SKM-1 treated with dmso at 0.1 percent for 144 hours (cell line): ENCODE results near the gene EIF2S1.
"Not testable (repeated sequence)": the region's sequence is repeated elsewhere in the genome, so short reads cannot be mapped to it uniquely, and the experiment has no call there.

Experiments used
- DNase-seq: peaks from one replicate; lab custom pipeline; 2025; ENCODE audit not compliant: unreplicated experiment; lab: John Stamatoyannopoulos, UW

Gene EIF2S1

DNA sequence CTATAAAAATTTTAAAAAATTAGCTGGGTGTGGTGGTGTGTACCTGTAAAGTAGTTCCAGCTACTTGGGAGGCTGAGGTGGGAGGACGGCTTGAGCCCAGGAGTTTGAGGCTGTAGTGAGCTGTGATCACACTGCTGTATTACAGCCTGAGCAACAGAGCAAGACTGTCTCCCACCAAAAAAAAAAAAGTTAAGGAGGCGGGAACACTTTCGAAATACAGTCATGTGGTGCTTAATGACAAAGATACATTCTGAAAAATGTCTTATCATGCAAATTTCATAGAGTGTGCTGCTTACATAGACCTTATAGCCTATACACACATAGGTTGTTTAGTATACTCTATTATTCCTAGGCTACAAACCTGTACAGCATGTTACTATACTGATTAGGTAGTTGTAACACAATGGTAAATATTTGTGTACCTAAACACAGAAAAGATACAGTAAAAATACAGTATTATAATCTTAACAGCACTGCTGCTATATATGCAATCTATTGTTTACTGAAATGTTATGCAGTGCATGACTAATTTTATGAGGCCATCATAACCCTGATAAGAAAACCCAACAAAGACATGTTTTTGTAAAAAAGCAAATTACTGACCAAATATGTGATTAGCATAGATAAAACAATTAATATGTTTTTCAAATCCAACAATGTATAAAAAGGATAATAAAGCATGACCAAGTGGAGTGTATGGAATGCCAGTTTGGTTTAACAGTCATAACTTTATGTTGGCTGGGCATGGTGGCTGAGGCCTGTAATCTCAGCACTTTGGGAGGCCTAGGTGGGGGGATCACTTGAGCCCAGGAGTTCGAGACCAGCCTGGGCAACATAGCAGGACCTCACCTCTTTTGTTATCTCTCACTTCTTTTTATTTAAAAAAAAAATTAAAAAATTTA lies 11.4 kb downstream of the EIF2S1 start:
- DNase-seq, result no peak

DNA sequence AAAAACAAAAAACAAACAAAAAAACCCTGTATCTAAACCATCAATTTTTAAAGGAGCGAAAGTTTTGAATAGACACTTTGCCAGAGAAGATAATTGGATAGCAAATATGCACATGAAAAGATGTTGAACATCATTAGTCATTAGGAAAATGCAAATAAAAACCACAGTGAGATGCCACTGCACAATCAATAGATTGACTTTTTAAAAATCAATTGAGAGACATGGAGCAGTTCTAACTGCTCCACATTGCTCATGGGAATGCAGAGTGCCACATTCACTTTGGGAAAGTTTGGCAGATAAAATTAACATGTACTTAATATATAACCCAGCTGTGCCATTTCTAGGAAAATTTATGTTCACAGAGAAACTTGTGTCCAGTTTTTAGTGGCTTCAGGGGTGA lies 12.7 kb downstream of the EIF2S1 start:
- DNase-seq, result no peak

DNA sequence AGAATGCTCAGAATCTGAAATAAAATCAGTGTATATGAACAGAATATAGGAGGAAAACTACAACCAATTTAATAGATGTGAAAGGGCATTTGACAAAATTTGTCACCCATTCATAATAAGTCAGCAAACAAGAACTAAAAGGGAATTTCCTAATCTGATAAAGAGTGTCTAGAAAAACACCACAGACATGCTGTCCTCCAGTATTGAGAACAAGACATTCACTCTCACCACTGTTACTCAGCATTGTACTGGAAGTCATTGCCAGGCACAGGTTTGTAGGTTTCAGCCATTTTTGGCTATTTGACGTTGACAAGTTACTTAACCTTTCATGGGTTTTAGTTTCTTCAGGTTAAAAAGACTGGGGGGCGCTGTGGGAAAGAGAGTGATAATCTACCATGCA lies 13.2 kb downstream of the EIF2S1 start:
- no peak for DNase-seq

DNA sequence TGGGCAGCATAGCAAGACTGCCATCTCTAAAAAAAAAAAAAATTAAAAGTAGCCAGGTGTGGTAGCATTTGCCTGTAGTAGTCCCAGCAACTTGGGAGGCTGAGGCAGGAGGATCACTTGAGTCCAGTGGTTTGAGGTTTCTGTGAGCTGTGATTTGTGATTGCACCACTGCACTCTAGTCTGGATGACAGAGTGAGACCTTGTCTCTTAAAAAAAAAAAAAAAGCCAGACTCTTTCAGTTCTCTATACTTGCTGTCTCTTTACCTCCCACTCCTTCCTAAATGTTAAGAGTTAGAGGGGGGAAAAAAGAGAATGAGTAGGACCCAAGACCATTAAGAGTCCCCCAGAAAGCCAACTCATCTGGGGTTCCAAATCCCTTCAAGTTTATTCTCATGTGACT lies 17.8 kb downstream of the EIF2S1 start:
- no peak for DNase-seq

DNA sequence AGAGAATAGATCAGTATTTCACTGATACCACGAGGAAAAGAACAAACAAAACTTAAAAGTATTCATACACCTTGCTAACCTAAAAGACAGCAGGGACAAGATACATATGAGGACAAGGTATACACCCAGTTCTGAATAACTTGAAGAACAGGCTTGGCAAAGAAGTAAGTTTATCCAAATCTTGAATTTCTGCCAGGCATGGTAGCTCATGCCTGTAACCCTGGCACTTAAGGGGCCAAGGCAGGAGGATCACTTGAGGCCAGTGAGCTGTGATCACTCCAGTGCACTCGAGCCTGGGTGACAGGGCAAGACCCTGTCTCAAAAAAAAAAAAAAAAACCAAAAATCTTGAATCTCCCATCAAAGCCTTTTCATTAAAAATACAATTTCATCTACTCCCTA lies 25.0 kb downstream of the EIF2S1 start:
- DNase-seq, result no peak

DNA sequence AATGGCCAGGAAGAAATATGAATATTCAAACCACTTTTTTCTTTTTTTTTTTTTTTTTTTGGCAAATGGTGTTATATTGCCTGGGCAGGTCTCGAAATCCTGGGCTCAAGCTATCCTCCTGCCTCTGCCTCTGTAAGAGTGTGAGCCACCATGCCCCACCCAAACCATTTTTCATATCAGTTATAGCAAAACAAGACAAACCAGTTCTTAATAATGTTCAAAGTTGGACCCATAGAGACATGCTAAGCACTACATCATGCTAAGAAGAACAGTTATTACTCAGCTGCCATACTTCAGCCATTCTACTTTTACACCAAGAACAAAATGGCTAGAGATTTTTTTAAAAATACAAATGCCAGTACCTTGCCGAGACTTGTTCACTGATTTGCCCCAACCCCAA lies 25.5 kb downstream of the EIF2S1 start:
- no peak for DNase-seq

DNA sequence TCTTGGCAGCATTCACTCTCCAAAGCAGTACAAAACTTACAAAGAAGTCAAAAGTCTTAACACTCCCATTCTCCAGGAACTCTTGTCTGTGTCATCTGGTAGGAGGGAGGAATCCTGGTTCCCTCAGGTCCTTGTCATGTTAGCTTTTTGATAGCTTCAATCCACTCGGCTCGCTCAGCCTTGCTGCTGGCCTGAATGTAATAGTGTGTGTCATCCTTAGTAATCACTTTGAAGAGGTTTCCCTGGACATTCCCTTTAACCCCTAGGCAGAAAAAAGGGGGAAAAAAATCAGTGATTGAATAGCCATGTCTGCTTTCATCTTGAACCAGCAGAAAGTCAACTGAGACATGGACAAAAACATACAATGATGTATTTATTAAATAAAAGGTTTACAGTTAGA lies 27.1 kb downstream of the EIF2S1 start:
- DNase-seq, result no peak

DNA sequence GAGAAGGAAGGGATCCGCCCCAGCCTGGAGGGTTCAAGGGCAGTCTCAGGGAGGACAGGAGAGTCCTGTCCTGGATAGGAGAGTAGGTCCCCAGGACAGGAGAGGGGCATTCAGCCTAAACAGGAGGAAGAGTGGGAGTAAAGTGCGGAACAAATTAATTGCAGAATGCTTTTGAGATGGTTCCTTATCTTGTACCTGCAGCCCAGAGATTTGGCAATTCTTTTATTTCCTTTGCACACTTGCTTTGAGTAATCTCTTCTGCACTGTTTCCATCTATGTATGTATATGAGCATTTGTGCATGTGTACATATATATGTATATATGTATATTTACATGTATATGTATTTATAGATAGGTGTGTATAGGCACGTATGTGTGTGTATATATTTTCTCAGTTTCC lies 29.1 kb downstream of the EIF2S1 start:
- DNase-seq, result no peak

DNA sequence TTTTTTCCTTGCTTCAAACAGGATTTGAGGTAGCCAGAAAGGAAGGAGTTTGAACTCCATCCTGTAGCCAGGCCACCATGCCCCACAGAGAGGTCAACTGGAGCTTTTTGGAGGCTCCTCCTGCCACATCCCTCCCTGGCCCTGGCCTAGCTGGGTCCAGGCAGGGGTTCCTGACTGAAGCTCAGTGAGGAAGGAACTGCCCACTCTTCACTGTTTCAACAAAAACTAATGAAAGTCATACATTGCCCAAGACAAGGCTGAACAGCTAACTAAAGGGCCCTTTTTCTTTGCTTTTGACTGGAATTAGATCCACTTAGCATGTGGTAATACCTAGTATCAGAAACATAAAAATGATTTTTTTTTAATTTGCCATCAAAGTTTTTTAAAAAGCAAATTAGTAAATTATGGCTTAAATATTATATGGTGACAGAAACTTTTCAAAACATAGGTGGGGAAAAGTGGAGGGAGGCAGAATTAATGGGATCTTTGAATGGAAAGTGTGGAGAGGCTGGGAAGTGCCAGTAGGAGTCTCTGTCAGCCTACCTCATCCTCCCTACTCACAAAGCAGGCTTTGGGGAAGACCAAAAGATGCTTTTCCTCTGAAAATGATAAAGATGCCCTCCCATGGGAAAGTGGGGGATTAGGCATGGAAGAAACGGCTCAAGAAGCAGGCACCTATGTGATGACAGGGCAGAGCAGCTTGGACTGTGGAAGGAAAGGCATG lies 29.8 kb downstream of the EIF2S1 start:
- DNase-seq, result no peak

DNA sequence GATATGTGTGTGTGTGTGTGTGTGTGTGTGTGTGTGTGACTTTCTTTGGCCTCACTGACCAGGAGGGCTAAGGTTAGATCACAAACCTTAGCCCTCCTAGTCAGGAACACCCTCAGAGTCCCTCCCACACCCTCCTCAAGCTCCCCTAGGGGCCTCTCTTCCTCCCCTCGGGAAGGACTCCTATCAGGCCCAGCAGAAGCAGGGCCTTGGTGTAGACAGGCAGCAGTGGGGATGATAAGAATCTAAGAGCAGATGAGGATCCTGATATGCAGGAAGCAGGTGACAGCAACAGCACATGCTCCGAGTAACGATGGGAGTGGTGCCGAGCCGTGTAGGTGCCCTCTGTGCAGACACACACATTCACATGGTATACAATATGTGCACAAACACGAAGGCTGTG lies 31.1 kb downstream of the EIF2S1 start:
- no peak for DNase-seq

DNA sequence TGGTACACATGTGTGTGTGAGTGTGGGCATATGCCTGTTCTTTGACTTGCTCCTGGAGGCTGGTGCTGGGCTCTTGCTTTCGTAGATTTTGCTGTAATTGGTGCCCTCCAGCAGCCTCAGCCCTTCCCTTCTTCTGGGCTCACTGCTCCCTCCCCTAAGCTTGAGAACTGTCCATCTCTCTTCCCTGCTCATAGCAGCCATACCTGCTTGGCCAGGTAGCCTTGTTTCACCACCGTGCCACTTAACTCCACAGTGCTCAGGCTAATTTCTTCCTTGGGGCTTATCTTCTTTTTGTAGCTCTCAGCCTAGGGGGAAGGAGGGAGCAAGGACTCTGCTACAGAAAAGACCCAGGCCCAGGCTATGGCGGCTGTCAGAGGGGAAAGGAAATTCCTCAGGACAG lies 32.0 kb downstream of the EIF2S1 start:
- no peak for DNase-seq

DNA sequence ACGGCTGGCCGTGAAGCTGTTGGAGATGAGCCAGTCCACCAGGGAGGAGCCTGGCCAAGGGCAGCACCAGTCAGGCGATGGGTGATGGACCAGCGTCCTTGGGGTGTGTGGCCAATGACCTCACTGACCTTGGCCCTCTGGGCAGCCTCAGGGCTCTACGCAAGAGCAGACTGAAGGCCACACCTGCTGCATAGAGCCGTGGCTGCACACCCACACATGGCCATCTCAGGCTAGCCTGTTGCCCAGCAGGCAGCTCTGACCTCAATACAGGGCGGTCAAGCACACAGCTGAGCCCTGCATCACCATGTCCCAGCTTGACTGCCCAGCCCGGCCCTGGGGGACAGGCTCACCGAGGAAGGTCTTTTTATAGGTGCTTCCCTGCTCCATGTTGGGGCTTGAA lies 32.7 kb downstream of the EIF2S1 start:
- no peak for DNase-seq

DNA sequence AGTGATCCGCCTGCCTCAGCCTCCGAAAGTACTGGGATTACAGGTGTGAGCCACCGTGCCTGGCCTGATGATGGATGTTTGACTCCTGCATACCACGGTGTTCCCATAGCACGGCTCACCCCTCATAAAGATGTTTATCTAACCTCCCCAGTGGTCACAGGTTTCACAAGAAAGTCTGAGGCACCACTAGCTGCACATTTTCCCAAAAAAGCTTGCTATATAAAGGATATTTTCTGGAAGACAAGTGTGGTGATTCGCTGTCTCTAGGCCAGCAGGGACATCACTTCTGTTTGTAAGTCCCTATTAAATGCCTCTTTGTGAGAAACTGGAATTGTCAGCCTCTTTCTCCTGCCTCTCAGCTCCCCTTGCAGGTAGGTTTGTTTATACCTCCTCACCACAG lies 33.6 kb downstream of the EIF2S1 start:
- DNase-seq, result no peak

DNA sequence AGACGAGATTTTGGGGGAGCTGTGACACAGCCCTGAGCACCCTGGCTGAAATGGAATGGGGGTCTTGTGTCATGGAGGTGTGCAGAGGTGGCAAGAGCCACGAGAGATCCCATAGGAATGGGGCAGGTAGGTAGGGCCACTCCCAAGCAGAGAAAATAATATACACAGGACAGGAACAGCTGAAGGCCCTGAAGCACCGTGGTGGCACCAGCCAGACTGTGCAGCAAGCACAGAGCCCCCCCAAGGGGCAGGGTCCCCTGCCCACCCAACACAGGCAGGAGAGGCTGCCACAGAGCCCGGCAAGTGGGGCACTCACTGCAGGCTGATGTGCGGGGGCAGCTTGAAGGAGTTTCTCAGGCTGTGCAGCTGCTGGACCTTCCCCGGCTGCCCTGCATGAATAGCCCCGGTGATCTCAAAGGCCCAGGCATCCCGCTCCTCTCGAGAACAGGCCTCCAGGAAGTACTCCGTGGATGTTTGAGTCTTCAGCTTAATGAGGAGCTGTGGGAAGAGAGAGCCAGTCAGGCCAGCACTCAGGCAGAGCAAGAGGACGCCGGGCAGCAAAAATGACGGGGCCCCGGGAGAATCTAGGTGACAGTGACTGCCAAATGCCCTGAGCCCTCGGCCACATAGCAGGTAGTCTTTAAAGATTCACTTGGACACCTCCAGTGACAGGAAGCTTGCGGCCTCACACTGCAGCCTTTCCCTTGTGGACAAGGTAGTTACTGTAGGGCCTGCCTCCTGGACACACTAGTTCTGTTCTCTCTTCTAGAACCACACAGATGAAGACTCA lies 35.2 kb downstream of the EIF2S1 start:
- DNase-seq, result no peak

DNA sequence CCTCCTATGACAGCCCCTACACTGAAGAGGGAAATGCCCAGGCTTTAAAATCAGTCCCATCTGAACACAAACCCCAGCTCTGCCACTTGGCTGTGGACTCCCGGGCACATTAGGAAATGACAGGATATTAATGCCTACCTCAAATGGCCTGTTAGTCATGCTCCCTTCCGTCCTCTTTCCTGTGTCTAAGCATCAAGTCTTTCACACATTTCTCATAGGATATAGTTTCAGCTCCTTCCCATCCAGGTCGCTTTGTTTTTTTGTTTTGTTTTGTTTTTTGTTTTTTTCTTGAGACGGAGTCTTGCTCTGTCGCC lies 35.7 kb downstream of the EIF2S1 start:
- no peak for DNase-seq

DNA sequence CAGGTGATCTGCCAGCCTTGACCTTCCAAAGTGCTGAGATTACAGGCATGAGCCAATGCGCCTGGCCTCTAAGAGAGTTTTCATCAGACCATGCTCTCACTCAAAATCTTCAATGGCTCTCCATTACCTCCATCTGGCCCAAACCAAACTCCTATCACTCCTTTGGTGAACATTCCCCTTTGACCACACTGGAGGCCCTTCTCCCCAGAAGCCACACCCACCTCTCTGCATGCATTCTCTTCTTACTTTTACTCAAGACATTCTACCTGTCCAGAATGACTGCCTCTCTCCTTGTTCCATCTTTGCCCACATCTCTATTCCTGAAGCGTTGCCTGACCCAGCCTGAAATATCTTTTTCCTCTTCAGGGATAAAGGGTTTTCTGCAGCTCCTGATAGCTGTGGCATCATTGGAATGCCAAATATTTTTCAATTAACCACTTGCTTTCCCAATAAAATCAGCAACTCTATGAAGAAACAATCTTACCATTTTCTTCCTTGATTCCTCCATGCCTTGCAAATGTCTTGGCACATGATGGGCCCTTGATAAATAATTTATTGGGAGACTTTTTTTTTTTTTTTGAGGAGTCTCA lies 36.3 kb downstream of the EIF2S1 start:
- DNase-seq, result no peak

DNA sequence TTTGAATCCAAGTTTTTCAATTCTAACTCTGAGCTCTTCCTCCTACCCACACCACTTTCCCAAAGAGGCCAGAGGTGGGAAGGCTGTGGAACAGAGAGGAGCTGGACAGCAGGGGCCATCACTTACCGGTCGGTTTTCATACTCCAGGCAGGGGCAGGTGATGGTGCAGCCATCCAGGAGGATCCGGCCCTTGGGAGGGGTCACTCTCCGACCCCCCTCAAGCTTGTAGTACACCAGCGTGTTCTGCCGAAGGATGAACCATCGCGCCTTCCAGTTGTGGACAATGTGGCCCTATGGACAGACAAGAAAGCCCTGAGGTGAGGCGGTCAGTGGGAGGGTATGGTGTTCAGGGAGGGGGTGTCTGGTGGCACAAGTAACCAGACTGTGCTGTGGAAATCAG lies 37.4 kb downstream of the EIF2S1 start:
- no peak for DNase-seq

DNA sequence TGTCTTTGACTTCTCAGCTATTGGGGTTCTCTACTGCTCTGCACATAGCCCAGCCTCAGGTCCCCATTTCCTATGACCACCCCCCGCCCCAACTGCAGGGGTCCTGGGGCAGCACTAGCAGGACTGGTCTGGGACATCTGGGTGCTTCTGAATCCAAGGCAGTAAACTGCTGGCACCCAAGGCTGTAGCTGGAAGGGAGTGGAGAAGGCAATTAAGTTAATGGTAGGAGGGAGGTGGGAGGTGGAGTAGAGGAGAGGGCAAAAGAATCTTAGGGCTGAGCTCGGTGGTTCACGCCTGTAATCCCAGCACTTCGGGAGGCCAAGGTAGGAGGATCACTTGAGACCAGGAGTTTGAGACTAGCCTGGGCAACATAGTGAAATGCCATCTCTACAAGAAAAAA lies 40.3 kb downstream of the EIF2S1 start:
- DNase-seq, result no peak

DNA sequence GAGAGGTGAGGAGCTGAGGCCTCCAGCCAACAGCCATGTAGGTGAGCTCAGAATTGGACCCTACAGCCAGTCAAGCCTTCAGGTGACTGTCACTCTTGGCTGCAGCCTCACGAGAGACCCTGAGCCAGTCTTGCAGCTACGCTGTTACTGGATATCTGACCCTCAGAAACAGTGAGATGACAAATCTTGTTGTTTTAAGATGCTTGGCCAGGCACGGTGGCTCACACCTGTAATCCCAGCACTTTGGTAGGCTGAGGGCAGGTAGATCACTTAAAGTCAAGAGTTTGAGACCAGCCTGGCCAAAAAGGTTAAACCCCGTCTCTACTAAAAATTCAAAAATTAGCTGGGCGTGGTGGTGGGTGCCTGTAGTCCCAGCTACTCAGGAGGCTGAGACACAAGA lies 45.6 kb downstream of the EIF2S1 start:
- DNase-seq, result no peak

DNA sequence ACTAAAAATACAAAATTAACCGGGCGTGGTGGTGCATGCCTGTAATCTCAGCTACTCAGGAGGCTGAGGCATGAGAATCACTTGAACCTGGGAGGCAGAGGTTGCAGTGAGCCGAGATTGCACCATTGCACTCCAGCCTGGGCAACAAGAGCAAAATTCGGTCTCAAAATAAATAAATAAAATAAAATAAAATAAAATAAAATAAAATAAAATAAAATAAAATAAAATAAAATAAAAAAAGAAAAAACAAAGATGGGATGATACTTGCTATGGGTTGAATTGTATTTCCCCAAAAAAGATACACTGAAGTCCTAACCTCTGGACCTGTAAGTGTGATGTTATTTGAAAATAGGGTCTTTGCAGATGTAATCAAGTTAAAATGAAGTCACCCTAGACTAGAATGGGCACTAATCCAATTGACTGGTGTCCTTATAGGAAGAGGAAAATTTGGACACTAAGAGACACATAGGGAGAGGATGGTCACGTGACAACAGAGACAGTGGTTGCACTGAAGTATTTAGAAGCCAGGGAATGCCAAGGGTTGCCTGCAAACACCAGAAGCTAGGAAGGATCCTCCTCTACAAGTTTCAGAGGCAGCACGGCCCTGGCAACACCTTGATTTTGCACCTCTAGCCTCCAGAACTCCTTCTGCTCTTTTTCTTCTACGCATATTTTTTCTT lies 48.1 kb downstream of the EIF2S1 start:
- not testable (repeated sequence) for DNase-seq

DNA sequence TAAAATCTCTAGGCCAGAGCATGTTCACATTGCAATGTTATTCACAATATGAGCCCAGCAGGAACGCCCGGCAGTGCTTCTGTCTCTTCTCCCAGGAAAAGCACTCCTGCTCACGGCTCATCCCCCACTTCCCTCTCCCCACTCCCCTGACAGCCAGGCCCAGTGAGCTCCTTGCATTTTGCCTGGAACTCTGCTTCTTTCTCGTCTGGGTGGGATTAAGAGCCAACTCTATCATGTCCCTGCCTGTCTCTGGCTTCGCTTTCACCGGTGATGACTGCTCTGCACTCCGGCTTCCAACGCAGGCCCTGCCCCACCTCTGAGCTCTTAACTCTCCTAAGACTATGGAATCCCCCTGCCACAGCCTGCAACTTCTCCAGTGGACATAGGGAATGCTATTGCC lies 49.3 kb downstream of the EIF2S1 start:
- DNase-seq, result no peak
